Measurements from ENCODE around the gene HOXC9.
A peak's percentile ranks its signal among the peaks of the same experiment; 100 is the strongest.

The HOXC9 gene

DNA sequence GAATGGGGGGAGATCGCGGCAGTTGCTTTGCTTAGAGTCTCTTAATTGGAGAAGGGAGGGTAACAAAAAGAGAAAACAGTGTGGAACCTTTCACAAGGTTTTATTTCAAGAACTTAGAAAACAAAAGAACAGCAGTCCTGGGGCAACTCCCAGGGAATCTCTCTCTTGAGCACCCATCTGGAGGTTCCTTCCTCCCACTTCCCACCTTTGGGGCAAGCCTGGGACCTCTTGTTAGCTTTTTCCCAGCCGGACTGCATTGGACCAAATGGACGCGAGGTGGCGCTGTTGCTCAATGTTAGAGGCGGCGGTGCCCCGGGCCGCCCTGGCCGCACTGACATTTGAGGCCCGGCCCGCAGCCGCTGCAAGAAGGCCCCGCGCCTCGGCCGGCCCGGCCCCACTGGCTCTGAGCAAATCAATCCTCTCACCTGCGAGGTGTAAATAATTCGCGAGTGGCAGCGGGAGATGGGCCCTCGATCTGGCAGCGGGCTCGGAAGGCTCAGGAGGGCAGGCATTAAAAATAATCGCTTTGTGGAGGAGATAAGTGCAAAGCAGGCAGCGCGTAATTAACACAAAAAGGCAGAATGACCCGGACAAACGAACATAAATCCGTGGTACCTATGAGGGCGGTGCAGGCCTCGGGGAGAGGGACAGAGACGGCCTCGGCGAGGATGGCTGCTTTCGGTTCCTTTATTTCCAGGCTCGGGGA lies 6.0 kb downstream of the HOXC9 start (continued):
- TF ChIP-seq ZBTB11 (tag by site-specific recombination; conservative IDR thresholded peaks at IDR 0.05; ENCODE audit: low read depth), result peak; percentile 14; the same call in 1 of the 2 replicates
- TF ChIP-seq RBAK (tag by site-specific recombination; IDR thresholded peaks at IDR 0.05), result no peak
- TF ChIP-seq ZBTB20 (tag by site-specific recombination; IDR thresholded peaks at IDR 0.05), result peak; percentile 51; the same call in 1 of the 2 replicates
- no peak for TF ChIP-seq ZNF114 (tag by site-specific recombination; IDR thresholded peaks at IDR 0.05)
- TF ChIP-seq ZNF677 (tag by site-specific recombination; IDR thresholded peaks at IDR 0.05), result no peak
- TF ChIP-seq ZNF133 (tag by site-specific recombination; IDR thresholded peaks at IDR 0.05), result no peak
- TF ChIP-seq PRDM10 (tag by site-specific recombination; IDR thresholded peaks at IDR 0.05), result peak; percentile 49; the same call in 1 of the 2 replicates
- TF ChIP-seq ZNF148 (tag by site-specific recombination; IDR thresholded peaks at IDR 0.05; ENCODE audit: borderline replicate concordance), result no peak
- no peak for TF ChIP-seq ZNF37A (tag by site-specific recombination; IDR thresholded peaks at IDR 0.05)
- no peak for TF ChIP-seq SCRT1 (tag by site-specific recombination; IDR thresholded peaks at IDR 0.05; ENCODE audit: borderline replicate concordance)
- TF ChIP-seq ZNF791 (tag by site-specific recombination; IDR thresholded peaks at IDR 0.05), result no peak
- no peak for TF ChIP-seq ZBTB7A (tag by site-specific recombination; IDR thresholded peaks at IDR 0.05; ENCODE audit: low read depth)
- peak; percentile 59 for TF ChIP-seq FEZF1 (tag by site-specific recombination; IDR thresholded peaks at IDR 0.05)
- peak; percentile 91 for TF ChIP-seq ZNF654 (tag by site-specific recombination; IDR thresholded peaks at IDR 0.05; ENCODE audit: low read depth)
- no peak for TF ChIP-seq MYNN (tag by site-specific recombination; IDR thresholded peaks at IDR 0.05; ENCODE audit: borderline replicate concordance)
- no peak; the same call in 1 of the 2 replicates for TF ChIP-seq ZNF449 (tag by site-specific recombination; IDR thresholded peaks at IDR 0.05)
- no peak for TF ChIP-seq SCRT2 (tag by site-specific recombination; IDR thresholded peaks at IDR 0.05)
- TF ChIP-seq, protein P1, sequence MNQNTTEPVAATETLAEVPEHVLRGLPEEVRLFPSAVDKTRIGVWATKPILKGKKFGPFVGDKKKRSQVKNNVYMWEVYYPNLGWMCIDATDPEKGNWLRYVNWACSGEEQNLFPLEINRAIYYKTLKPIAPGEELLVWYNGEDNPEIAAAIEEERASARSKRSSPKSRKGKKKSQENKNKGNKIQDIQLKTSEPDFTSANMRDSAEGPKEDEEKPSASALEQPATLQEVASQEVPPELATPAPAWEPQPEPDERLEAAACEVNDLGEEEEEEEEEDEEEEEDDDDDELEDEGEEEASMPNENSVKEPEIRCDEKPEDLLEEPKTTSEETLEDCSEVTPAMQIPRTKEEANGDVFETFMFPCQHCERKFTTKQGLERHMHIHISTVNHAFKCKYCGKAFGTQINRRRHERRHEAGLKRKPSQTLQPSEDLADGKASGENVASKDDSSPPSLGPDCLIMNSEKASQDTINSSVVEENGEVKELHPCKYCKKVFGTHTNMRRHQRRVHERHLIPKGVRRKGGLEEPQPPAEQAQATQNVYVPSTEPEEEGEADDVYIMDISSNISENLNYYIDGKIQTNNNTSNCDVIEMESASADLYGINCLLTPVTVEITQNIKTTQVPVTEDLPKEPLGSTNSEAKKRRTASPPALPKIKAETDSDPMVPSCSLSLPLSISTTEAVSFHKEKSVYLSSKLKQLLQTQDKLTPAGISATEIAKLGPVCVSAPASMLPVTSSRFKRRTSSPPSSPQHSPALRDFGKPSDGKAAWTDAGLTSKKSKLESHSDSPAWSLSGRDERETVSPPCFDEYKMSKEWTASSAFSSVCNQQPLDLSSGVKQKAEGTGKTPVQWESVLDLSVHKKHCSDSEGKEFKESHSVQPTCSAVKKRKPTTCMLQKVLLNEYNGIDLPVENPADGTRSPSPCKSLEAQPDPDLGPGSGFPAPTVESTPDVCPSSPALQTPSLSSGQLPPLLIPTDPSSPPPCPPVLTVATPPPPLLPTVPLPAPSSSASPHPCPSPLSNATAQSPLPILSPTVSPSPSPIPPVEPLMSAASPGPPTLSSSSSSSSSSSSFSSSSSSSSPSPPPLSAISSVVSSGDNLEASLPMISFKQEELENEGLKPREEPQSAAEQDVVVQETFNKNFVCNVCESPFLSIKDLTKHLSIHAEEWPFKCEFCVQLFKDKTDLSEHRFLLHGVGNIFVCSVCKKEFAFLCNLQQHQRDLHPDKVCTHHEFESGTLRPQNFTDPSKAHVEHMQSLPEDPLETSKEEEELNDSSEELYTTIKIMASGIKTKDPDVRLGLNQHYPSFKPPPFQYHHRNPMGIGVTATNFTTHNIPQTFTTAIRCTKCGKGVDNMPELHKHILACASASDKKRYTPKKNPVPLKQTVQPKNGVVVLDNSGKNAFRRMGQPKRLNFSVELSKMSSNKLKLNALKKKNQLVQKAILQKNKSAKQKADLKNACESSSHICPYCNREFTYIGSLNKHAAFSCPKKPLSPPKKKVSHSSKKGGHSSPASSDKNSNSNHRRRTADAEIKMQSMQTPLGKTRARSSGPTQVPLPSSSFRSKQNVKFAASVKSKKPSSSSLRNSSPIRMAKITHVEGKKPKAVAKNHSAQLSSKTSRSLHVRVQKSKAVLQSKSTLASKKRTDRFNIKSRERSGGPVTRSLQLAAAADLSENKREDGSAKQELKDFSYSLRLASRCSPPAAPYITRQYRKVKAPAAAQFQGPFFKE (tag by site-specific recombination; IDR thresholded peaks at IDR 0.05; ENCODE audit: borderline replicate concordance), result no peak
- no peak for TF ChIP-seq ZNF155 (tag by site-specific recombination; IDR thresholded peaks at IDR 0.05)
- TF ChIP-seq GLIS2 (tag by site-specific recombination; IDR thresholded peaks at IDR 0.05), result peak; percentile 35; the same call in 1 of the 2 replicates
- TF ChIP-seq ZXDB (tag by site-specific recombination; IDR thresholded peaks at IDR 0.05), result peak; percentile 73
- no peak for TF ChIP-seq ZNF555 (tag by site-specific recombination; conservative IDR thresholded peaks at IDR 0.05)

Data from HEK293 (cell line).